BLaER1 treated with 17β-estradiol and CSF1 and Interleukin-3, amounts not matched to agents 10 nM and 100 nM (cell line): ENCODE data around the gene LRRC3B.

ENCODE experiments used
- H3K27ac ChIP-seq, 11 experiments: shearing (Covaris generic); formaldehyde crosslinking; 2 replicates each; pipeline ENCODE4 v1.8.1; 2022
- H3K27me3 ChIP-seq, 11 experiments: shearing (Covaris generic); formaldehyde crosslinking; 2 replicates each; pipeline ENCODE4 v1.8.1; 2022
- H3K36me3 ChIP-seq, 11 experiments: shearing (Covaris generic); formaldehyde crosslinking; 2 replicates each; pipeline ENCODE4 v1.8.1; 2022
- H3K4me1 ChIP-seq, 10 experiments: shearing (Covaris generic); formaldehyde crosslinking; 2 replicates each; pipeline ENCODE4 v1.8.1; 2022
- H3K4me2 ChIP-seq, 11 experiments: shearing (Covaris generic); formaldehyde crosslinking; 2 replicates each; pipeline ENCODE4 v1.8.1; 2022
- H3K4me3 ChIP-seq, 10 experiments: shearing (Covaris generic); formaldehyde crosslinking; 2 replicates each; pipeline ENCODE4 v1.8.1; 2022
- H3K9ac ChIP-seq, 11 experiments: shearing (Covaris generic); formaldehyde crosslinking; 2 replicates each; pipeline ENCODE4 v1.8.1; 2022
- H3K9me3 ChIP-seq, 11 experiments: shearing (Covaris generic); formaldehyde crosslinking; replicated peaks in 1 of 11; 2 replicates each; pipeline ENCODE4 v1.8.1; 2022
- H4K20me1 ChIP-seq, 11 experiments: shearing (Covaris generic); formaldehyde crosslinking; 2 replicates each; pipeline ENCODE4 v1.8.1; 2022
- Cebpa-rat ChIP-seq, 11 experiments: shearing (Covaris generic); IDR thresholded peaks; 2 replicates each; pipeline ENCODE4 v1.8.1; 2022

Gene LRRC3B

DNA sequence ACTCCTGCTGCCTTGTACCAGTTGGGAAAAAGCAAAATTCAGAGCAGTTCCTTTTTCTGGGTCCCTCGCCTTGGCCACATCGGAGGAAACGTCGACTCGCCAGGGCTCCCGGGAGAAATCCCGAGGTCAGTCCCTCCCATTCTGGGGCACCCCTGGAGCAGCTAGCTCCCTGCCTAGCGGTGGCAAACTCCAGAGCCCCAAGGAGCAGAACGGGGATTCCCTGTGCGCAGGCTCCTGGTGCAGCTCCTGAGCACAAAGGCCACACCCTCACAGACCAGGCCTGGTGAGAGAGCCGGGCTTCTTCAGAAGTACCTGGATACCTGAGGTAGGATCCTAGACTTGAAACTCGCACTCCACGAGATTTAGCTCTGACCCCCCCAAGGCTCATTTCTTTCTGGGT is 2.6 kb downstream of the LRRC3B start:
- Histone ChIP-seq H3K9me3 (peaks cover 0 to 28% (median 9%) of the 10 kb centered on the region in 11 experiments; a peak in 13 of 22 replicates), H3K9ac (no peak overlapping the region), H3K4me3 (no peak overlapping the region), H3K27me3 (peaks cover 59 to 73% (median 63%) of the 10 kb centered on the region in 11 experiments), H4K20me1 (peaks cover 0 to 32% (median 10%) of the 10 kb centered on the region in 11 experiments; a peak in 13 of 22 replicates), H3K27ac (no peak overlapping the region), H3K4me2 (no peak overlapping the region), H3K4me1 (peaks cover 12 to 33% (median 24%) of the 10 kb centered on the region in 10 experiments; a peak in 17 of 20 replicates), H3K36me3 (no peaks in the 10 kb centered on the region; a peak in 1 of 22 replicates)
- TF ChIP-seq Cebpa-rat (IDR thresholded peaks at IDR 0.05), result no peak

GRCh38 chr3:26627080-26627479 is 4.5 kb downstream of the LRRC3B start:
- Histone ChIP-seq H3K27me3 (peaks cover 42 to 54% (median 44%) of the 10 kb centered on the region in 11 experiments), H3K4me2 (peak overlapping the region in 6 of 11 experiments; percentile 9 to 39 (median 32); a peak in 8 of 22 replicates)
- no peak for TF ChIP-seq Cebpa-rat (IDR thresholded peaks at IDR 0.05)

GRCh38 chr3:26628915-26629314 is 6.3 kb downstream of the LRRC3B start:
- Histone ChIP-seq H3K4me1 (peaks cover 0 to 13% (median 6%) of the 10 kb centered on the region in 10 experiments; a peak in 14 of 20 replicates), H3K4me3 (no peak overlapping the region), H4K20me1 (peaks cover 0 to 13% (median 6%) of the 10 kb centered on the region in 11 experiments; a peak in 10 of 22 replicates), H3K9ac (no peak overlapping the region), H3K36me3 (no peaks in the 10 kb centered on the region; a peak in 1 of 22 replicates), H3K9me3 (peaks cover 0 to 17% (median 9%) of the 10 kb centered on the region in 11 experiments; a peak in 11 of 22 replicates), H3K27ac (no peak overlapping the region), H3K4me2 (no peak overlapping the region), H3K27me3 (peaks cover 24 to 35% (median 26%) of the 10 kb centered on the region in 11 experiments)
- TF ChIP-seq Cebpa-rat (IDR thresholded peaks at IDR 0.05), result no peak

More at GRCh38 chr3:26627080-26627479, 4.5 kb downstream of the LRRC3B start:
- Histone ChIP-seq H3K27ac (no peak overlapping the region), H3K36me3 (no peaks in the 10 kb centered on the region; a peak in 1 of 22 replicates), H4K20me1 (peaks cover 0 to 31% (median 10%) of the 10 kb centered on the region in 11 experiments; a peak in 13 of 22 replicates), H3K9me3 (peaks cover 0 to 17% (median 9%) of the 10 kb centered on the region in 11 experiments; a peak in 11 of 22 replicates), H3K4me3 (no peak overlapping the region), H3K9ac (no peak overlapping the region), H3K4me1 (peaks cover 12 to 31% (median 23%) of the 10 kb centered on the region in 10 experiments; a peak in 17 of 20 replicates)

GRCh38 chr3:26630669-26631389 is 8.3 kb downstream of the LRRC3B start:
- Histone ChIP-seq H3K4me1 (peaks cover 0 to 7% (median 0%) of the 10 kb centered on the region in 10 experiments; a peak in 4 of 20 replicates), H3K27me3 (peaks cover 5 to 16% (median 7%) of the 10 kb centered on the region in 11 experiments), H3K4me2 (no peak overlapping the region), H3K9me3 (0 out of 22 replicates have a peak, but pooled peaks cover 0 to 3% (median 0%) of the 10 kb centered on the region in 11 experiments), H3K4me3 (no peak overlapping the region), H3K36me3 (no peaks in the 10 kb centered on the region), H3K9ac (no peak overlapping the region), H3K27ac (no peak overlapping the region), H4K20me1 (no peaks in the 10 kb centered on the region)
- TF ChIP-seq Cebpa-rat (IDR thresholded peaks at IDR 0.05), result no peak

DNA sequence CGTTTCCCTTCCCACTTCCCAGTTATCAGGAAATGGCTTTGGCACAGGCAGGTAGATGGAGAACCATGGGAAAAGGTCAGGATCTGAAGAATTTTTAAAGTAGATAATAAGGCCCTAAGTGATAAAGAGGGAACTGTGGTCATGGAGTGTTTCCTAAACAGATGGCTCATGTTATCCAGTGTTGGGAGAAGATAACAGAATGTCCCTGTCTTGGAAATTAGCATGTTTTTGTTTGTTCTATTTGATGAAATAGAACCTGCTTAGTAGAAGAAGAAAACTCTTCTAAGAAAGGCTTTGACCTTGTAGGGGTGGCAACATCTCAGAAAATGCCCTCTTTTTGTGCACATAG is 8.8 kb downstream of the LRRC3B start:
- Histone ChIP-seq H3K9ac (no peak overlapping the region), H3K9me3 (no peaks in the 10 kb centered on the region), H3K27ac (no peak overlapping the region), H3K36me3 (no peaks in the 10 kb centered on the region), H3K4me1 (peaks cover 0 to 7% (median 0%) of the 10 kb centered on the region in 10 experiments; a peak in 4 of 20 replicates), H3K4me3 (no peak overlapping the region), H4K20me1 (no peaks in the 10 kb centered on the region), H3K27me3 (peaks cover 0 to 11% (median 1%) of the 10 kb centered on the region in 11 experiments; a peak in 11 of 22 replicates), H3K4me2 (no peak overlapping the region)
- TF ChIP-seq Cebpa-rat (IDR thresholded peaks at IDR 0.05), result no peak

DNA sequence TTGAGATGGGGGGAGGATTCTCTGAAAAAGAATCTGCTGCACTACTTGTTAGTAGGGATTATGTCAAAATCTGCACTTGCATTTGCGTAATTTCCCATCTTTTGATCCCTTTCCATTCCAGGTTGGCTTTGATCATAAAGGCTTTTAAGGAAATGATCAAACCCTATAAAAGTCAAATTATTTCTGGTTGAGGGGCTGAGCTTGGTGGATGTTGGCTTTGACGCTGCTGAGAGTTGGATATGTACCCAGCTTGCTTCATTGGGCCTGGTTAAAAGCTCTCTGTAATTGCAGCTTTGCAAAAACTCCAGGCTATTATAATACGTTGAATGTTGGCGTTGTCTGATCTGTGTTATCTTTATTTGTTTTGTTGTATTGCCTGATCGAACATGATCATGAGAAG is 12.0 kb downstream of the LRRC3B start:
- no peaks in the 10 kb centered on the region for H3K36me3 ChIP-seq
- no peak overlapping the region for H3K27ac ChIP-seq
- H3K27me3 ChIP-seq, result no peaks in the 10 kb centered on the region
- TF ChIP-seq Cebpa-rat (IDR thresholded peaks at IDR 0.05), result no peak
- no peaks in the 10 kb centered on the region; a peak in 2 of 22 replicates for H3K9me3 ChIP-seq
- no peak overlapping the region for H3K9ac ChIP-seq
- no peaks in the 10 kb centered on the region for H3K4me1 ChIP-seq
- H4K20me1 ChIP-seq, result no peaks in the 10 kb centered on the region
- H3K4me3 ChIP-seq, result no peak overlapping the region
- H3K4me2 ChIP-seq, result no peak overlapping the region

GRCh38 chr3:26636096-26636727 is 13.6 kb downstream of the LRRC3B start:
- Histone ChIP-seq H3K27me3 (no peaks in the 10 kb centered on the region), H3K27ac (no peak overlapping the region), H3K9me3 (no peaks in the 10 kb centered on the region; a peak in 2 of 22 replicates), H3K36me3 (no peaks in the 10 kb centered on the region), H3K4me3 (no peak overlapping the region), H3K9ac (no peak overlapping the region), H4K20me1 (no peaks in the 10 kb centered on the region), H3K4me1 (no peaks in the 10 kb centered on the region), H3K4me2 (no peak overlapping the region)
- TF ChIP-seq Cebpa-rat (IDR thresholded peaks at IDR 0.05), result no peak

DNA sequence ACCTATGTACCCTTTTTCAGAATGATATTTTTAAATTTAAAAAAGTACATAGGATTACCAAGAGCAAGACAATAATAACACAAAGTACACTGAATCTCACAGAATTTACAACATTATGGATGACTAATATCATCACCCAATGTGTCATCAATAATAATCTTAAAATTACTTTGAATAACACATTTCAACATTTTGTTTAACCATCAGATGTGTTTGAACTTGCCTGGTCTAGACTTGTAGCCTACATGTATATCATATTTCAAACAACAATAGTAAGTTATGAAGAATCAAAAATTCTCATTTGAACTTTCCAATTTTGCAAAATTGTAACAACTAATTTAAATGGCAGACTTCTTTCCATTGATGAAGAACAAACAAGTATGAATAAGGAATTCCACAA is 15.1 kb downstream of the LRRC3B start:
- Histone ChIP-seq H3K4me2 (no peak overlapping the region), H3K4me3 (no peak overlapping the region), H4K20me1 (no peaks in the 10 kb centered on the region), H3K9me3 (no peaks in the 10 kb centered on the region; a peak in 2 of 22 replicates), H3K27me3 (no peaks in the 10 kb centered on the region), H3K36me3 (no peaks in the 10 kb centered on the region), H3K4me1 (no peaks in the 10 kb centered on the region), H3K9ac (no peak overlapping the region), H3K27ac (no peak overlapping the region)
- no peak for TF ChIP-seq Cebpa-rat (IDR thresholded peaks at IDR 0.05)

DNA sequence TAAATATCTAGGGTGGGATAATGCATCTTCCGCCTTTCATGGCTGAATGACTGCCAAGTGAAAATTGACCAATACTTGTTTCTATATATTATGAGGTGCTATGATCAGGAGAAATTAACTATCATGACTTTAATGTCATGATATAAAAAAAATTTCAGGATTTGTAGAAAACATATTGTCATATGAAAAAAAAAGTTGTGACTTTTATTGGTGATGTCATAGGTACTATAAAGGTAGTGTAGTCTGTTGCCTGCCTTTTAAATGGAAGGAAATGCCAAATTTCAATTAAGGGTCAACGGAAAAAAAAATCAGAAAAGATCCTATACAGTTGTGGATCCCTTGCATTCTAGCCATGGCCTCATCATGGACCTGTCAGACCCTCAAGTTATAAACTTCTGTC is 15.5 kb downstream of the LRRC3B start:
- Histone ChIP-seq H4K20me1 (no peaks in the 10 kb centered on the region), H3K4me2 (no peak overlapping the region), H3K4me1 (no peaks in the 10 kb centered on the region), H3K9ac (no peak overlapping the region), H3K36me3 (no peaks in the 10 kb centered on the region), H3K27ac (no peak overlapping the region), H3K27me3 (no peaks in the 10 kb centered on the region), H3K4me3 (no peak overlapping the region), H3K9me3 (no peaks in the 10 kb centered on the region; a peak in 2 of 22 replicates)
- no peak for TF ChIP-seq Cebpa-rat (IDR thresholded peaks at IDR 0.05)
